Stimulated activated CD4-positive, alpha-beta T cell treated with anti-CD3 and anti-CD28 coated beads, Interleukin-4, amount 100 ng/mL, for 24 hours (primary cell): Measurements from ENCODE around the gene MRNIP.

ENCODE experiments used
- DNase-seq: peaks from one replicate; pipeline ENCODE4 v3.0.0-alpha.2; 2020

MRNIP gene

GRCh38 chr5:179820127-179820482, 38.5 kb downstream of the MRNIP start:
- no peak for DNase-seq

- DNase-seq: peak; percentile 45
Measured at GRCh38 chr5:179819296-179820126, 39.1 kb downstream of the MRNIP start.

GRCh38 chr5:179818746-179819295, 39.8 kb downstream of the MRNIP start:
- DNase-seq: peak; percentile 83

GRCh38 chr5:179817890-179818745, 40.5 kb downstream of the MRNIP start:
- DNase-seq: no peak

GRCh38 chr5:179817470-179817840, 41.2 kb downstream of the MRNIP start:
- DNase-seq: no peak

- DNase-seq: no peak
Measured at GRCh38 chr5:179816796-179817469, 41.7 kb downstream of the MRNIP start.

GRCh38 chr5:179816401-179816795, 42.2 kb downstream of the MRNIP start:
- DNase-seq: no peak

GRCh38 chr5:179815491-179816249, 42.9 kb downstream of the MRNIP start:
- no peak for DNase-seq

- DNase-seq: no peak
Measured at GRCh38 chr5:179814090-179814489, 44.5 kb downstream of the MRNIP start.

- DNase-seq: no peak
Measured at GRCh38 chr5:179812997-179813607, 45.5 kb downstream of the MRNIP start.

GRCh38 chr5:179812135-179812825, 46.3 kb downstream of the MRNIP start:
- no peak for DNase-seq

GRCh38 chr5:179806250-179807048, 52.2 kb downstream of the MRNIP start, which contains the start of gene MGAT4B:
Gene MGAT4B (minus strand): TSS chr5:179806866. CDS start chr5:179806583, 283 bp downstream.
- peak; percentile 62 for DNase-seq

- peak; percentile 26 for DNase-seq
Measured at GRCh38 chr5:179805529-179806249, 52.9 kb downstream of the MRNIP start.

- DNase-seq: no peak
Measured at GRCh38 chr5:179805070-179805528, 53.5 kb downstream of the MRNIP start.

- no peak for DNase-seq
Measured at GRCh38 chr5:179804555-179804947, 54.1 kb downstream of the MRNIP start.

GRCh38 chr5:179803651-179804554, 54.7 kb downstream of the MRNIP start:
- DNase-seq: peak; percentile 54

GRCh38 chr5:179802950-179803562, 55.6 kb downstream of the MRNIP start:
- no peak for DNase-seq
